K562 (cell line): Measurements from ENCODE around the gene PLSCR3. TPM values are rescaled to one million over a fixed set of nuclear protein-coding genes. Genes with fewer than 3 reads are reported as not detected.

ENCODE experiments used
- CBX2 ChIP-seq: fragments of 200-600 bp; sonication (generic); IDR thresholded peaks from one replicate; pipeline ENCODE4 v1.6.1; 2012; ENCODE audit warnings: mild to moderate bottlenecking, low read length, inconsistent platforms; ENCODE audit not compliant: insufficient read depth, poor library complexity, severe bottlenecking
- FOXP1 ChIP-seq: sonication (generic); formaldehyde crosslinking; IDR thresholded peaks from 2 replicates; pipeline ENCODE4 v1.8.0; 2022; ENCODE audit warnings: mild to moderate bottlenecking, missing genetic modification reagents
- HMG20B ChIP-seq: fragments of 250-450 bp; sonication (Bioruptor Pico); IDR thresholded peaks from 2 replicates; pipeline ENCODE4 v1.5.0; 2021; ENCODE audit warnings: mild to moderate bottlenecking
- NR3C1 ChIP-seq: sonication (generic); formaldehyde crosslinking; IDR thresholded peaks from 2 replicates; pipeline ENCODE4 v1.8.1; 2022; ENCODE audit warnings: missing genetic modification reagents
- RB1 ChIP-seq: fragments of 450-650 bp; IDR thresholded peaks from 2 replicates; pipeline ENCODE4 v1.6.1; 2017; ENCODE audit warnings: low read depth, mild to moderate bottlenecking
- SLC30A9 ChIP-seq: fragments of 250-450 bp; sonication (Bioruptor Pico); IDR thresholded peaks from 2 replicates; pipeline ENCODE4 v1.8.0; 2022; ENCODE audit warnings: mild to moderate bottlenecking, moderate library complexity
- TRIM28 ChIP-seq: fragments of 450-650 bp; IDR thresholded peaks from 2 replicates; pipeline ENCODE4 v1.6.1; 2017
- ZBTB40 ChIP-seq, 2 experiments: fragments of 450-650 bp in 1 of 2; sonication (generic) in 1 of 2; formaldehyde crosslinking in 1 of 2; IDR thresholded peaks; 2 replicates each; pipeline versions ENCODE4 v1.7.1 to v1.9.0; 2016 to 2022; ENCODE audit warnings: inconsistent platforms in 1 of 2, mild to moderate bottlenecking in 1 of 2, missing genetic modification reagents in 1 of 2
- ZBTB43 ChIP-seq: sonication (generic); formaldehyde crosslinking; IDR thresholded peaks from 2 replicates; pipeline ENCODE4 v1.8.0; 2023; ENCODE audit warnings: mild to moderate bottlenecking, missing genetic modification reagents
- ZNF165 ChIP-seq: fragments of 250-450 bp; sonication (Bioruptor Pico); IDR thresholded peaks from 2 replicates; pipeline ENCODE4 v1.4.0; 2020; ENCODE audit warnings: borderline replicate concordance
- ZNF511 ChIP-seq: sonication (generic); formaldehyde crosslinking; IDR thresholded peaks from 2 replicates; pipeline ENCODE4 v1.8.0; 2022; ENCODE audit warnings: mild to moderate bottlenecking, missing genetic modification reagents
- ZNF77 ChIP-seq: fragments of 250-450 bp; sonication (Bioruptor Pico); IDR thresholded peaks from 2 replicates; pipeline ENCODE4 v1.5.0; 2020
- polyA plus RNA-seq, 8 experiments: library from polyadenylated mRNA; depleted of rRNA in 4 of 8; stranded (reverse) in 5 of 8; unstranded in 3 of 8; fragments of >200 nt; fragmentation: Nextera tagmentation in 2 of 8; fragmentation: Illumina TruSeq in 1 of 8; extraction: Ambion mirVana in 2 of 8; extraction: Trizol in 1 of 8; gene quantifications; 2 replicates each; pipeline versions ENCODE4 v1.2.1 to v1.2.3, GENCODE V29; 2011 to 2014; ENCODE audit warnings: inconsistent platforms in 1 of 8, missing spikeins in 1 of 8
- total RNA-seq, 7 experiments: library from RNA; depleted of rRNA in 6 of 7; stranded (reverse); fragments of >200 nt in 6 of 7; fragmentation: Illumina TruSeq in 2 of 7; extraction: Trizol in 2 of 7; gene quantifications; 2 replicates each; pipeline versions ENCODE4 v1.2.1 to v1.2.3, GENCODE V29; 2011 to 2021; ENCODE audit warnings: low replicate concordance in 1 of 7

The PLSCR3 gene
- total and polyA plus RNA-seq, 9 of the 15 experiments (the other 6 are each of a cell fraction or from before 2014, with no cell fraction given): 3.2 to 16.8 (median 4.5) TPM

DNA sequence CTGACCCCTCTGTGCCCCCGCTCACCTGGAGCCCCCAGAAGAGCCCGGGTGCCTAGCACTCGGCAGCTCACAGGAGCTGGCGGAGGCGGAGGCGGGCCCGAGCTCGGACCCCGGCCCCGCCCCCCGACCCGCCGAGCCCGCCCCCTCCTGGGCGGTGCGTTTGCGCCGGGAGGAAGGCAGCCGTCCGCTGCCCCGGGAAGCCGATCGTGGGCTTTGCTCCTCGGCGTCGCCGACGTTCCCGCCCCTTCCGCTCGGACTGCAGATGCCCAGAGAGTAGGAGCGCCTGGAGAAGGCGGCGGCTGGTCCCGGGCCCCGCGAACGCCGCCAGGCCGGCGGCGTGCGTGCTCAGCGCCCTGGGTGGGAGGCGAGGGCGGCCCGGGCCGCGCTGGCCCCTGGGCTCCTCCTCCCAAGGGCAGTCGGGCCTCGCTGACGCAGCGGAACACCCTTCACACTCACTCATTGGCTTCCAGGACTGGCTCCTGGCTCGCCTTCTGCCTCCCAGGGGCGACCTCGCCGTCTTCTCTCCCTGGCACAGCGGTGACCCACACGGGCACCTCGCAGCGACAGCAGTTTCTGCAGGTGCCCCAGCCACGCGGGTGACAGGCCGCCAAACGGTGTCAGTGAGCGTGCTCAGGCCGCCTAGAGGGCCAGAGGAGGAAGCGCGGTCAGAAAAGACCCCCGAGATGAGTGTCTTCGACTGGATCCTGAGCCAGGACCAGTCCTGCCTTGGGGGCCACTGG, at the start of gene PLSCR3 (continued):
- TF ChIP-seq ZNF511 (CRISPR knock-in tag) (peak; percentile 22; the same call in 1 of the 2 replicates), ZBTB40 (IDR thresholded peaks at IDR 0.05) (no peak), ZBTB40 (CRISPR knock-in tag; IDR thresholded peaks at IDR 0.05) (no peak), CBX2 (no peak), ZNF165 (CRISPR knock-in tag) (no peak), FOXP1 (peak; percentile 52; the same call in 1 of the 2 replicates), TRIM28 (no peak), ZBTB43 (no peak), NR3C1 (CRISPR knock-in tag) (0 out of 2 replicates have a peak, but pooled peaks have one; percentile 46), RB1 (peak; percentile 44; the same call in 1 of the 2 replicates), SLC30A9 (no peak), ZNF77 (CRISPR knock-in tag) (no peak), HMG20B (CRISPR knock-in tag) (no peak)
